Spinal cord (tissue), 10 donors: ENCODE measurements around the gene CCDC50. TPM values are rescaled to one million over a fixed set of nuclear protein-coding genes. Genes with fewer than 3 reads are reported as not detected.

Experiments used
- DNase-seq, 6 donors: peaks; one replicate each; pipeline versions ENCODE4 v3.0.0 to v3.0.0-alpha.2; 2013 to 2015; ENCODE audit warnings: low spot score in 6 of 6, low read depth in 4 of 6
- H3K27ac ChIP-seq: one replicate; pipeline ENCODE4 v1.5.1; 2013; ENCODE audit warnings: low read depth, low read length, control low read depth
- H3K27me3 ChIP-seq: one replicate; pipeline ENCODE4 v1.6.1; 2013; ENCODE audit warnings: low read length; ENCODE audit not compliant: control insufficient read depth, insufficient read depth
- H3K36me3 ChIP-seq: one replicate; pipeline ENCODE4 v1.6.1; 2013; ENCODE audit warnings: low read length; ENCODE audit not compliant: control insufficient read depth, insufficient read depth
- H3K4me1 ChIP-seq: one replicate; pipeline ENCODE4 v1.6.1; 2013; ENCODE audit warnings: low read length; ENCODE audit not compliant: control insufficient read depth, insufficient read depth
- H3K4me3 ChIP-seq: one replicate; pipeline ENCODE4 v1.5.1; 2013; ENCODE audit warnings: low read depth, low read length, control low read depth
- H3K9me3 ChIP-seq: one replicate; pipeline ENCODE4 v1.6.1; 2013; ENCODE audit warnings: low read length; ENCODE audit not compliant: control insufficient read depth, insufficient read depth
- WGBS: methylation state at CpG from one replicate; pipeline ENCODE4 v1.1.5; 2013; ENCODE audit warnings: missing lambda C conversion rate; ENCODE audit not compliant: insufficient coverage; 5-methylcytosine and 5-hydroxymethylcytosine counted together
- polyA plus RNA-seq, 2 donors: library from polyadenylated mRNA; unstranded; fragments of 120-200 nt; gene quantifications; one replicate each; pipeline ENCODE4 v1.2.1, GENCODE V29; 2013; ENCODE audit not compliant: insufficient read length in 2 of 2
- total RNA-seq, 2 donors: library from RNA; depleted of rRNA in 1 of 2; stranded (reverse); fragments of 120-200 nt in 1 of 2; fragments of >200 nt in 1 of 2; gene quantifications; one replicate each; pipeline versions ENCODE4 v1.2.3 to v1.2.4, GENCODE V29; 2013 to 2014
- donor health status: healthy.

Gene CCDC50
- total and polyA plus RNA-seq, 4 donors: 35.8 to 70.3 (median 55.1) TPM

- H3K27me3 ChIP-seq: no peaks in the 10 kb centered on the region
- H3K9me3 ChIP-seq: no peaks in the 10 kb centered on the region
- DNase-seq: no peak
- no peak overlapping the region for H3K4me3 ChIP-seq
- H3K27ac ChIP-seq: no peak overlapping the region
- H3K4me1 ChIP-seq: no peaks in the 10 kb centered on the region
- WGBS: no CpG with 5 or more reads among the region's 1 CpG
- peaks cover 5% of the 10 kb centered on the region for H3K36me3 ChIP-seq
These were observed 53.5 kb downstream of the CCDC50 start for GRCh38 chr3:191382661-191383060.

GRCh38 chr3:191383124-191383523 lies 53.9 kb downstream of the CCDC50 start:
- Histone ChIP-seq H3K27ac (no peak overlapping the region), H3K36me3 (peaks cover 5% of the 10 kb centered on the region), H3K4me1 (no peaks in the 10 kb centered on the region), H3K27me3 (no peaks in the 10 kb centered on the region), H3K4me3 (no peak overlapping the region), H3K9me3 (no peaks in the 10 kb centered on the region)
- DNase-seq: no peak
- 100% methylated on average over 2 of the region's 4 CpGs for WGBS

- WGBS: no CpG with 5 or more reads among the region's 3 CpGs
- no peak for DNase-seq
- peaks cover 10% of the 10 kb centered on the region for H3K36me3 ChIP-seq
- H3K9me3 ChIP-seq: no peaks in the 10 kb centered on the region
- no peak overlapping the region for H3K27ac ChIP-seq
- H3K4me3 ChIP-seq: no peak overlapping the region
- no peaks in the 10 kb centered on the region for H3K4me1 ChIP-seq
- H3K27me3 ChIP-seq: no peaks in the 10 kb centered on the region
These were observed 55.9 kb downstream of the CCDC50 start for GRCh38 chr3:191385101-191385500.

- Histone ChIP-seq H3K36me3 (peaks cover 6% of the 10 kb centered on the region), H3K27ac (no peak overlapping the region)
These were observed 58.4 kb downstream of the CCDC50 start for GRCh38 chr3:191387441-191388077.

GRCh38 chr3:191388823-191389222 lies 59.6 kb downstream of the CCDC50 start:
- WGBS: no CpG with 5 or more reads among the region's 1 CpG
- H3K36me3 ChIP-seq: peaks cover 10% of the 10 kb centered on the region
- no peak for DNase-seq

More at GRCh38 chr3:191387441-191388077, 58.4 kb downstream of the CCDC50 start:
- Histone ChIP-seq H3K4me1 (no peaks in the 10 kb centered on the region), H3K9me3 (no peaks in the 10 kb centered on the region), H3K27me3 (no peaks in the 10 kb centered on the region), H3K4me3 (no peak overlapping the region)
- DNase-seq: no peak
- WGBS: 60% methylated on average over 1 of the region's 1 CpG

GRCh38 chr3:191390580-191390979 lies 61.4 kb downstream of the CCDC50 start:
- peaks cover 10% of the 10 kb centered on the region for H3K36me3 ChIP-seq
- H3K4me3 ChIP-seq: no peak overlapping the region
- H3K4me1 ChIP-seq: no peaks in the 10 kb centered on the region
- DNase-seq: no peak
- no CpG with 5 or more reads among the region's 3 CpGs for WGBS
- no peak overlapping the region for H3K27ac ChIP-seq
- H3K27me3 ChIP-seq: no peaks in the 10 kb centered on the region
- no peaks in the 10 kb centered on the region for H3K9me3 ChIP-seq

More at GRCh38 chr3:191388823-191389222, 59.6 kb downstream of the CCDC50 start:
- Histone ChIP-seq H3K27me3 (no peaks in the 10 kb centered on the region), H3K4me1 (no peaks in the 10 kb centered on the region), H3K4me3 (no peak overlapping the region), H3K27ac (no peak overlapping the region), H3K9me3 (no peaks in the 10 kb centered on the region)

GRCh38 chr3:191391861-191392808 lies 62.9 kb downstream of the CCDC50 start:
- 100% methylated on average over 1 of the region's 2 CpGs for WGBS
- Histone ChIP-seq H3K4me3 (no peak overlapping the region), H3K27ac (no peak overlapping the region), H3K9me3 (no peaks in the 10 kb centered on the region), H3K4me1 (no peaks in the 10 kb centered on the region), H3K36me3 (peaks cover 10% of the 10 kb centered on the region), H3K27me3 (no peaks in the 10 kb centered on the region)
- no peak for DNase-seq

- H3K4me3 ChIP-seq: no peak overlapping the region
- H3K4me1 ChIP-seq: no peaks in the 10 kb centered on the region
- no peak for DNase-seq
- H3K9me3 ChIP-seq: no peaks in the 10 kb centered on the region
- H3K27ac ChIP-seq: no peak overlapping the region
- peaks cover 10% of the 10 kb centered on the region for H3K36me3 ChIP-seq
- no peaks in the 10 kb centered on the region for H3K27me3 ChIP-seq
These were observed 64.0 kb downstream of the CCDC50 start for GRCh38 chr3:191393146-191393545.

GRCh38 chr3:191397771-191398170 lies 68.6 kb downstream of the CCDC50 start:
- Histone ChIP-seq H3K27ac (no peak overlapping the region), H3K27me3 (no peaks in the 10 kb centered on the region), H3K9me3 (no peaks in the 10 kb centered on the region), H3K36me3 (peaks cover 2% of the 10 kb centered on the region), H3K4me3 (no peak overlapping the region), H3K4me1 (no peaks in the 10 kb centered on the region)
- no CpG with 5 or more reads among the region's 3 CpGs for WGBS
- DNase-seq: no peak
